Measurements from ENCODE around the gene YIF1B.

YIF1B gene

DNA sequence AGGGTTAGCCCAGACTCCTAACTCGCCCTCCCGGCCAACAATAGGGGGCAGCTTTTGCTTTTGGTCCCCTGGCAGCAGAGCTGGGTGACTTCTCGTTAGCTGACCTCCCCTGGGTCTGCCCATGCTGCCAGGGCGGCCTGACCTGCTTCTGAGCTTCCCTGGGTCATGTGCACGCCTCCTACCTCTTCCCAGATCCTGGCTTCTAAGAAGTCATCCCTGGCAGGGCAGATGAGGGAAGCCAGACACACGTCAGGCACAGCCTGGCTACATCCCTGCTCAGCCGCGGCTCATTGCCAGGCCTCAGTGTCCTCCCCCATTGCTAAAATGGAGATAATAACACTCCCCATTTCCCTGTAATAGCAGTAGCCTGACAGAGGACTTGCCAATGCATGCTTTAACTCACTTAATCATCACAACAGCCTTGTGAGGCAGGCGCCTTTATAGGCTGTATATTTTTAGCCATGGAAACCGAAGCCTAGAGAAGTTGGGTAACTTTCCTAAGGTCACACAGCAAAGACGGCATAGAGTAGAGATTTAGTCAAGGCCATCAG, 6.0 kb upstream of the YIF1B start:
- H3K9ac ChIP-seq (ENCODE audit: low read depth, low read length), result no peak overlapping the region
- ATAC-seq (ENCODE audit: insufficient read depth, low read depth), result no peak

DNA sequence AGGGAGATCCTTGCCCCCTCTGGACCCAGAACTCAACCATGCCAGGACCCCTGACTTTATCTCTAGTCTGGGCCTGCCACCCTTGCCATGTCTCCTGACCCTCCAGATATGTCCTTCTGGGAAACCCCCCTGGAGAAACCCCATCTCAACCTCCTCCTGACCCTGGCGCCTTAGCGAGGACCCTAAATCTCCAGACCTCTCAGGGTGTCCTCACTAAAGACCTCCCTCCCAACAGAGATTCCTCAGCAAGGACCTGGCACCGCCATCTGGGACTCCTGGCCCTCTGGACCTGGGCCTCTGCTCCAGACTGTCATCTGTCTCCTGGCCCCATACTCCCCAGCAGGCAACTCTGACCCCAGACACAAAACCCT, 5.2 kb upstream of the YIF1B start:
- Histone ChIP-seq H3K9me3 (ENCODE audit: insufficient read depth, low read length, severe bottlenecking) (no peaks in the 10 kb centered on the region), H3K4me1 (ENCODE audit: insufficient read depth, low read length) (peaks cover 20% of the 10 kb centered on the region), H3K27ac (ENCODE audit: low read length) (no peak overlapping the region), H3K36me3 (ENCODE audit: insufficient read depth, low read length) (no peaks in the 10 kb centered on the region), H3K79me2 (ENCODE audit: insufficient read depth, low read length) (no peaks in the 10 kb centered on the region), H3K4me2 (ENCODE audit: insufficient read depth, low read length) (no peak overlapping the region), H3K4me3 (ENCODE audit: low read depth in 1 of 2, low read length in 2 of 2) (no peak overlapping the region), H3K27me3 (ENCODE audit: insufficient read depth, low read length, poor library complexity) (peaks cover 14% of the 10 kb centered on the region), H4K20me1 (ENCODE audit: insufficient read depth, low read length) (no peaks in the 10 kb centered on the region), H2AFZ (ENCODE audit: low read depth, low read length) (no peak overlapping the region), H3K9ac (ENCODE audit: low read depth, low read length) (no peak overlapping the region)
- TF ChIP-seq, protein P1, sequence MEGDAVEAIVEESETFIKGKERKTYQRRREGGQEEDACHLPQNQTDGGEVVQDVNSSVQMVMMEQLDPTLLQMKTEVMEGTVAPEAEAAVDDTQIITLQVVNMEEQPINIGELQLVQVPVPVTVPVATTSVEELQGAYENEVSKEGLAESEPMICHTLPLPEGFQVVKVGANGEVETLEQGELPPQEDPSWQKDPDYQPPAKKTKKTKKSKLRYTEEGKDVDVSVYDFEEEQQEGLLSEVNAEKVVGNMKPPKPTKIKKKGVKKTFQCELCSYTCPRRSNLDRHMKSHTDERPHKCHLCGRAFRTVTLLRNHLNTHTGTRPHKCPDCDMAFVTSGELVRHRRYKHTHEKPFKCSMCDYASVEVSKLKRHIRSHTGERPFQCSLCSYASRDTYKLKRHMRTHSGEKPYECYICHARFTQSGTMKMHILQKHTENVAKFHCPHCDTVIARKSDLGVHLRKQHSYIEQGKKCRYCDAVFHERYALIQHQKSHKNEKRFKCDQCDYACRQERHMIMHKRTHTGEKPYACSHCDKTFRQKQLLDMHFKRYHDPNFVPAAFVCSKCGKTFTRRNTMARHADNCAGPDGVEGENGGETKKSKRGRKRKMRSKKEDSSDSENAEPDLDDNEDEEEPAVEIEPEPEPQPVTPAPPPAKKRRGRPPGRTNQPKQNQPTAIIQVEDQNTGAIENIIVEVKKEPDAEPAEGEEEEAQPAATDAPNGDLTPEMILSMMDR (IDR thresholded peaks at IDR 0.05; ENCODE audit: borderline replicate concordance, extremely low read depth, low read length, poor library complexity, severe bottlenecking), result no peak
- TF ChIP-seq EZH2 (IDR thresholded peaks at IDR 0.05; ENCODE audit: borderline replicate concordance, low read depth, low read length, severe bottlenecking), result no peak
- no peak for DNase-seq
- no peak for ATAC-seq (ENCODE audit: insufficient read depth, low read depth)

More for the DNA sequence above, 6.0 kb upstream of the YIF1B start:
- no peak for TF ChIP-seq EZH2 (IDR thresholded peaks at IDR 0.05; ENCODE audit: borderline replicate concordance, low read depth, low read length, severe bottlenecking)
- TF ChIP-seq, protein P1 (IDR thresholded peaks at IDR 0.05; ENCODE audit: borderline replicate concordance, extremely low read depth, low read length, poor library complexity, severe bottlenecking), result no peak
- no peak overlapping the region for H3K4me3 ChIP-seq (ENCODE audit: low read depth in 1 of 2, low read length in 2 of 2)
- DNase-seq, result no peak
- no peaks in the 10 kb centered on the region for H3K36me3 ChIP-seq (ENCODE audit: insufficient read depth, low read length)
- H3K27me3 ChIP-seq (ENCODE audit: insufficient read depth, low read length, poor library complexity), result peaks cover 14% of the 10 kb centered on the region
- no peaks in the 10 kb centered on the region for H3K9me3 ChIP-seq (ENCODE audit: insufficient read depth, low read length, severe bottlenecking)
- H4K20me1 ChIP-seq (ENCODE audit: insufficient read depth, low read length), result no peaks in the 10 kb centered on the region
- H3K27ac ChIP-seq (ENCODE audit: low read length), result no peak overlapping the region
- no peaks in the 10 kb centered on the region for H3K79me2 ChIP-seq (ENCODE audit: insufficient read depth, low read length)
- no peak overlapping the region for H2AFZ ChIP-seq (ENCODE audit: low read depth, low read length)
- peaks cover 12% of the 10 kb centered on the region; the same call in 1 of the 2 replicates for H3K4me1 ChIP-seq (ENCODE audit: insufficient read depth, low read length)
- H3K4me2 ChIP-seq (ENCODE audit: insufficient read depth, low read length), result no peak overlapping the region

DNA sequence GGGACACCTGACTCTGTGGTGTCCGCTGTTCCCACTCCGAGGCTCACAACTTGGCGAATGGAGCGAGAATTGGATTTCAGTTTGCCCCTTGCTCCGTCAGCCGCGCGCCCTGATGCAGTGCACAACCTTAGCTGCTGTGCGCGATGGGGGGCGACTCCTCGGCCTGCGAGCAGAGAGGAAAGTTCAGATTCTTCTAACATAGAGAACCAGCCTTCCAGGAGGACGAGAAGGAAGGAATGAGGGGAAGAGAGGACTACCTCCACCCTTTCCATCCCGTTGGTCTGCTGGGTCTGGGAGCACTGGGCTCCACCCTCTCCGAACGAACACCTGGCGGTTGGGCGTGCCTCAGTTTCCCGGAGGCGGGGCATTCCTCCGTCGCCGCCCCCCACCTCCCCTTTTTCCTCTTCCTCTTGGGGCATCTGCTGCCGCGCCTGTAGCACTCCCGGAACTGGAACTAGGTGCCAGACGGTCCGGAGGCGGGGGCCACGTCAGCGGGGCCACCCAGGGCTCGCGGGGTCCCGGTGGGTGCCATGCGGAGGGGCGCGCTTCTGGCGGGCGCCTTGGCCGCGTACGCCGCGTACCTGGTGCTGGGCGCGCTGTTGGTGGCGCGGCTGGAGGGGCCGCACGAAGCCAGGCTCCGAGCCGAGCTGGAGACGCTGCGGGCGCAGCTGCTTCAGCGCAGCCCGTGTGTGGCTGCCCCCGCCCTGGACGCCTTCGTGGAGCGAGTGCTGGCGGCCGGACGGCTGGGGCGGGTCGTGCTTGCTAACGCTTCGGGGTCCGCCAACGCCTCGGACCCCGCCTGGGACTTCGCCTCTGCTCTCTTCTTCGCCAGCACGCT, 3.9 kb upstream of the YIF1B start, which contains the start of gene KCNK6:
Gene KCNK6, plus strand, starts transcription at position 425 of the 838 bp plus-strand sequence. Its CDS starts 106 bp downstream, at position 531.
- Histone ChIP-seq H3K4me1 (ENCODE audit: insufficient read depth, low read length) (peaks cover 27% of the 10 kb centered on the region), H3K9ac (ENCODE audit: low read depth, low read length) (peak within 1 kb of the TSS; percentile 43; the same call in 1 of the 2 replicates)

More for the DNA sequence above, 3.9 kb upstream of the YIF1B start, which contains the start of gene KCNK6:
- TF ChIP-seq, protein P1 (IDR thresholded peaks at IDR 0.05; ENCODE audit: borderline replicate concordance, extremely low read depth, low read length, poor library complexity, severe bottlenecking), result no peak
- TF ChIP-seq EZH2 (IDR thresholded peaks at IDR 0.05; ENCODE audit: borderline replicate concordance, low read depth, low read length, severe bottlenecking), result no peak
- Histone ChIP-seq H3K36me3 (ENCODE audit: insufficient read depth, low read length) (peaks cover 2% of the 10 kb centered on the region; the same call in 1 of the 2 replicates), H3K4me2 (ENCODE audit: insufficient read depth, low read length) (peak within 1 kb of the TSS; percentile 67), H3K27me3 (ENCODE audit: insufficient read depth, low read length, poor library complexity) (peaks cover 14% of the 10 kb centered on the region), H3K9me3 (ENCODE audit: insufficient read depth, low read length, severe bottlenecking) (no peaks in the 10 kb centered on the region), H3K4me3 (ENCODE audit: low read depth in 1 of 2, low read length in 2 of 2) (peak within 1 kb of the TSS in 1 of 2 experiments; percentile 52; a peak in 2 of 4 replicates), H3K79me2 (ENCODE audit: insufficient read depth, low read length) (peaks cover 10% of the 10 kb centered on the region), H2AFZ (ENCODE audit: low read depth, low read length) (peak within 1 kb of the TSS; percentile 44), H3K27ac (ENCODE audit: low read length) (no peak within 1 kb of the TSS), H4K20me1 (ENCODE audit: insufficient read depth, low read length) (no peaks in the 10 kb centered on the region)
- DNase-seq (peak; percentile 41), ATAC-seq (ENCODE audit: insufficient read depth, low read depth) (no peak)

All from DND-41 (cell line).